Measurements from ENCODE around the gene TGFBR3L. TPM values are rescaled to one million over a fixed set of nuclear protein-coding genes. Genes with fewer than 3 reads are reported as not detected.

TGFBR3L gene
- total and polyA plus RNA-seq, 2 of the 13 experiments (the other 11 are each of a cell fraction or from before 2014, with no cell fraction given) = 0.20 to 1.0 TPM

DNA sequence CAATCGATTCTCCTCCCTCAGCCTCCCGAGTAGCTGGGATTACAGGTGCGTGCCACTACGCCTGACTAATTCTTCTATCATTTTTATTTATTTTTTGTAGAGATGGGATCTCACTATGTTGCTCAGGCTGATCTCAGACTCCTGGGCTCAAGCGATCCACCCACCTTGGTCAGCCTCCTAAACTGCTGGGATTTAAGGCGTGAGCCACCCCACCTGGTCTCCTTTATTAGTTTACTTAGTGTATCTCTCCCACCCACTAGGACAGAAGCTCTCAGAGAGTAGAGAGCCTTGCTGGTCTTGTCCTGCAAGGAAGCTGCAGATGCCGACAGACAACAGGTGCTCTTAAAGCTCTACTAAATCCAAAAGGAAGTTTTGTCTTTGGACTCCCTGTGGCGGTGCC lies 28.8 kb upstream of the TGFBR3L start:
- BruUV-seq (replicated peaks) = no TSS peak

More for the DNA sequence above, 28.8 kb upstream of the TGFBR3L start:
- no peak overlapping the region for H3K4me3 ChIP-seq (replicated peaks in 1 of 3; ENCODE audit: insufficient read depth in 1 of 3, low read depth in 2 of 3, low read length in 3 of 3)
- CTCF ChIA-PET (ENCODE audit: low intra/inter-chr PET ratio, low total read pairs) = no interaction called here
- peaks cover 41% of the 10 kb centered on the region for H3K4me1 ChIP-seq (ENCODE audit: insufficient read depth, low read length)
- 58% methylated on average over 8 of the region's 8 CpGs for WGBS (ENCODE audit: low lambda C conversion rate)
- no peak for ATAC-seq
- intact Hi-C loops (cut with micrococcal nuclease; ENCODE audit: unreplicated experiment) (no loop called here), in situ Hi-C loops (cut with HindIII; ENCODE audit: extremely low pct_ligation_motif_present, low pct_unique_long_range_greater_than_20kb) (no loop called here)
- no peaks in the 10 kb centered on the region; a peak in 1 of 5 replicates for H3K27me3 ChIP-seq (ENCODE audit: control insufficient read depth in 1 of 2, insufficient read depth in 2 of 2, low read length in 2 of 2)
- FAIRE-seq = no peak
- H3K9me3 ChIP-seq (ENCODE audit: low read length) = no peaks in the 10 kb centered on the region
- DNase-seq (ENCODE audit: low spot score) = no peak
- no peak for TF ChIP-seq MTA3 (CRISPR knock-in tag; IDR thresholded peaks at IDR 0.05)
- no peak for TF ChIP-seq EHMT2 (IDR thresholded peaks at IDR 0.05; ENCODE audit: borderline replicate concordance, low read depth, low read length)
- TF ChIP-seq, protein P1, sequence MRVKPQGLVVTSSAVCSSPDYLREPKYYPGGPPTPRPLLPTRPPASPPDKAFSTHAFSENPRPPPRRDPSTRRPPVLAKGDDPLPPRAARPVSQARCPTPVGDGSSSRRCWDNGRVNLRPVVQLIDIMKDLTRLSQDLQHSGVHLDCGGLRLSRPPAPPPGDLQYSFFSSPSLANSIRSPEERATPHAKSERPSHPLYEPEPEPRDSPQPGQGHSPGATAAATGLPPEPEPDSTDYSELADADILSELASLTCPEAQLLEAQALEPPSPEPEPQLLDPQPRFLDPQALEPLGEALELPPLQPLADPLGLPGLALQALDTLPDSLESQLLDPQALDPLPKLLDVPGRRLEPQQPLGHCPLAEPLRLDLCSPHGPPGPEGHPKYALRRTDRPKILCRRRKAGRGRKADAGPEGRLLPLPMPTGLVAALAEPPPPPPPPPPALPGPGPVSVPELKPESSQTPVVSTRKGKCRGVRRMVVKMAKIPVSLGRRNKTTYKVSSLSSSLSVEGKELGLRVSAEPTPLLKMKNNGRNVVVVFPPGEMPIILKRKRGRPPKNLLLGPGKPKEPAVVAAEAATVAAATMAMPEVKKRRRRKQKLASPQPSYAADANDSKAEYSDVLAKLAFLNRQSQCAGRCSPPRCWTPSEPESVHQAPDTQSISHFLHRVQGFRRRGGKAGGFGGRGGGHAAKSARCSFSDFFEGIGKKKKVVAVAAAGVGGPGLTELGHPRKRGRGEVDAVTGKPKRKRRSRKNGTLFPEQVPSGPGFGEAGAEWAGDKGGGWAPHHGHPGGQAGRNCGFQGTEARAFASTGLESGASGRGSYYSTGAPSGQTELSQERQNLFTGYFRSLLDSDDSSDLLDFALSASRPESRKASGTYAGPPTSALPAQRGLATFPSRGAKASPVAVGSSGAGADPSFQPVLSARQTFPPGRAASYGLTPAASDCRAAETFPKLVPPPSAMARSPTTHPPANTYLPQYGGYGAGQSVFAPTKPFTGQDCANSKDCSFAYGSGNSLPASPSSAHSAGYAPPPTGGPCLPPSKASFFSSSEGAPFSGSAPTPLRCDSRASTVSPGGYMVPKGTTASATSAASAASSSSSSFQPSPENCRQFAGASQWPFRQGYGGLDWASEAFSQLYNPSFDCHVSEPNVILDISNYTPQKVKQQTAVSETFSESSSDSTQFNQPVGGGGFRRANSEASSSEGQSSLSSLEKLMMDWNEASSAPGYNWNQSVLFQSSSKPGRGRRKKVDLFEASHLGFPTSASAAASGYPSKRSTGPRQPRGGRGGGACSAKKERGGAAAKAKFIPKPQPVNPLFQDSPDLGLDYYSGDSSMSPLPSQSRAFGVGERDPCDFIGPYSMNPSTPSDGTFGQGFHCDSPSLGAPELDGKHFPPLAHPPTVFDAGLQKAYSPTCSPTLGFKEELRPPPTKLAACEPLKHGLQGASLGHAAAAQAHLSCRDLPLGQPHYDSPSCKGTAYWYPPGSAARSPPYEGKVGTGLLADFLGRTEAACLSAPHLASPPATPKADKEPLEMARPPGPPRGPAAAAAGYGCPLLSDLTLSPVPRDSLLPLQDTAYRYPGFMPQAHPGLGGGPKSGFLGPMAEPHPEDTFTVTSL (CRISPR knock-in tag; IDR thresholded peaks at IDR 0.05; ENCODE audit: borderline replicate concordance) = no peak
- TF ChIP-seq, protein P2, sequence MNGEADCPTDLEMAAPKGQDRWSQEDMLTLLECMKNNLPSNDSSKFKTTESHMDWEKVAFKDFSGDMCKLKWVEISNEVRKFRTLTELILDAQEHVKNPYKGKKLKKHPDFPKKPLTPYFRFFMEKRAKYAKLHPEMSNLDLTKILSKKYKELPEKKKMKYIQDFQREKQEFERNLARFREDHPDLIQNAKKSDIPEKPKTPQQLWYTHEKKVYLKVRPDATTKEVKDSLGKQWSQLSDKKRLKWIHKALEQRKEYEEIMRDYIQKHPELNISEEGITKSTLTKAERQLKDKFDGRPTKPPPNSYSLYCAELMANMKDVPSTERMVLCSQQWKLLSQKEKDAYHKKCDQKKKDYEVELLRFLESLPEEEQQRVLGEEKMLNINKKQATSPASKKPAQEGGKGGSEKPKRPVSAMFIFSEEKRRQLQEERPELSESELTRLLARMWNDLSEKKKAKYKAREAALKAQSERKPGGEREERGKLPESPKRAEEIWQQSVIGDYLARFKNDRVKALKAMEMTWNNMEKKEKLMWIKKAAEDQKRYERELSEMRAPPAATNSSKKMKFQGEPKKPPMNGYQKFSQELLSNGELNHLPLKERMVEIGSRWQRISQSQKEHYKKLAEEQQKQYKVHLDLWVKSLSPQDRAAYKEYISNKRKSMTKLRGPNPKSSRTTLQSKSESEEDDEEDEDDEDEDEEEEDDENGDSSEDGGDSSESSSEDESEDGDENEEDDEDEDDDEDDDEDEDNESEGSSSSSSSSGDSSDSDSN (CRISPR knock-in tag; IDR thresholded peaks at IDR 0.05) = no peak
- TF ChIP-seq, protein P3, sequence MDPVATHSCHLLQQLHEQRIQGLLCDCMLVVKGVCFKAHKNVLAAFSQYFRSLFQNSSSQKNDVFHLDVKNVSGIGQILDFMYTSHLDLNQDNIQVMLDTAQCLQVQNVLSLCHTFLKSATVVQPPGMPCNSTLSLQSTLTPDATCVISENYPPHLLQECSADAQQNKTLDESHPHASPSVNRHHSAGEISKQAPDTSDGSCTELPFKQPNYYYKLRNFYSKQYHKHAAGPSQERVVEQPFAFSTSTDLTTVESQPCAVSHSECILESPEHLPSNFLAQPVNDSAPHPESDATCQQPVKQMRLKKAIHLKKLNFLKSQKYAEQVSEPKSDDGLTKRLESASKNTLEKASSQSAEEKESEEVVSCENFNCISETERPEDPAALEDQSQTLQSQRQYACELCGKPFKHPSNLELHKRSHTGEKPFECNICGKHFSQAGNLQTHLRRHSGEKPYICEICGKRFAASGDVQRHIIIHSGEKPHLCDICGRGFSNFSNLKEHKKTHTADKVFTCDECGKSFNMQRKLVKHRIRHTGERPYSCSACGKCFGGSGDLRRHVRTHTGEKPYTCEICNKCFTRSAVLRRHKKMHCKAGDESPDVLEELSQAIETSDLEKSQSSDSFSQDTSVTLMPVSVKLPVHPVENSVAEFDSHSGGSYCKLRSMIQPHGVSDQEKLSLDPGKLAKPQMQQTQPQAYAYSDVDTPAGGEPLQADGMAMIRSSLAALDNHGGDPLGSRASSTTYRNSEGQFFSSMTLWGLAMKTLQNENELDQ (CRISPR knock-in tag; IDR thresholded peaks at IDR 0.05; ENCODE audit: borderline replicate concordance) = no peak
- TF ChIP-seq ATF7-NPFF (CRISPR knock-in tag; IDR thresholded peaks at IDR 0.05; ENCODE audit: low read depth) = no peak
- no peak for TF ChIP-seq ZNF33A (CRISPR knock-in tag; IDR thresholded peaks at IDR 0.05; ENCODE audit: borderline replicate concordance)
- no peak for TF ChIP-seq POLR2AphosphoS2 (IDR thresholded peaks at IDR 0.05; ENCODE audit: low read depth, low read length)
- TF ChIP-seq HDAC6 (IDR thresholded peaks at IDR 0.05; ENCODE audit: low read depth, low read length) = no peak
- no peak for TF ChIP-seq ZNF564 (CRISPR knock-in tag; IDR thresholded peaks at IDR 0.05)
- no peak for TF ChIP-seq ZNF441 (CRISPR knock-in tag; IDR thresholded peaks at IDR 0.05; ENCODE audit: borderline replicate concordance)
- no peak for TF ChIP-seq CBX2 (IDR thresholded peaks at IDR 0.05; ENCODE audit: low read depth, low read length)
- TF ChIP-seq CBX2 (CRISPR knock-in tag; IDR thresholded peaks at IDR 0.05; ENCODE audit: low read depth) = no peak
- TF ChIP-seq ZNF530 (CRISPR knock-in tag; IDR thresholded peaks at IDR 0.05; ENCODE audit: low read depth) = no peak
- TF ChIP-seq ZNF816 (CRISPR knock-in tag; IDR thresholded peaks at IDR 0.05; ENCODE audit: borderline replicate concordance) = no peak
- no peaks in the 10 kb centered on the region for H3K36me3 ChIP-seq (replicated peaks in 1 of 2; ENCODE audit: control insufficient read depth in 1 of 2, insufficient read depth in 2 of 2, low read length in 2 of 2)
- POLR2A ChIA-PET = interaction anchor here (0.8 to 8.1 kb wide), 4 partner anchors 13 to 34 kb away, joined by 3 to 75 read pairs (median 22); partner anchors contain the start of genes MAP2K7 and SNAPC2
- H3K79me2 ChIP-seq (ENCODE audit: insufficient read depth, low read length) = peaks cover 5% of the 10 kb centered on the region
- H4K20me1 ChIP-seq (ENCODE audit: insufficient read depth, low read length) = no peaks in the 10 kb centered on the region
- H3K4me2 ChIP-seq (ENCODE audit: low read depth, low read length) = no peak overlapping the region
- H2AFZ ChIP-seq (ENCODE audit: low read length) = no peak overlapping the region
- H3K9ac ChIP-seq (ENCODE audit: insufficient read depth, low read depth, low read length) = no peak overlapping the region
- no peak overlapping the region for H3K27ac ChIP-seq (ENCODE audit: extremely low read length, insufficient read depth, low read length)

All from HepG2 (cell line).